Measurements from ENCODE around the gene CDH4.

The CDH4 gene

DNA sequence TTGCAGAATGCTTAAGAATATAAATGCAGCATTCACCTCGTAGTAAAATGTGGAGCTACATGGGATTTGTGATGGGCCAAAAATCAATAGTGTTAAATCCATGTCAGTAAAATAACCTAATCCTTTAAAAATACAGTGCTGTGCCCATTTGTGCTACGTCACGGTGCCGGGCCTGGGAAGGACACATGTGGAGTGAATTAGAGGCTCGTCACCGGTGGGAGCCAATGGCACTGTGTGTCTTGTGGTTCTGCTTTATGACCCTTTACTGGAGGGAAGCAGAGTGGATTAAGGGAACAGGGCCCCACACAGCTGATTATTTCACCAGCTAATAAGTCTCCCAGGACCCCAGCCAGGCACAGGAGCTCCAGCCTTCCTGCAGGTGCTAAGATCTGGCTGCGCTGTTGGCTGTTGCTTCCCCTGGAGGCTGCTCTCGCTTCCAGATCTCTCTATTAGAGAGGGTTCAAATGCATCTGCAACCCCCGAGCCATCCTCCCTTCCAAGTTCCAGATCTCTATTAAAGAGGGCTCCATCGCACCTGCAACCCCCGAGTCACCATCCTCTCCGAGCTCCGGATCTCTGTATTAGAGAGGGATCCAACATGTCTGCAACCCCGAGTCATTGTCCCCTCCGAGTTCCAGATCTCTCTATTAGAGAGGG is 405.8 kb downstream of the CDH4 start:
- in situ Hi-C loops (cut with HindIII; ENCODE audit: low sequenced_read_pairs), result no loop called here

GRCh38 chr20:61658563-61658962 is 406.5 kb downstream of the CDH4 start:
- in situ Hi-C loops (cut with HindIII; ENCODE audit: low sequenced_read_pairs), result no loop called here

DNA sequence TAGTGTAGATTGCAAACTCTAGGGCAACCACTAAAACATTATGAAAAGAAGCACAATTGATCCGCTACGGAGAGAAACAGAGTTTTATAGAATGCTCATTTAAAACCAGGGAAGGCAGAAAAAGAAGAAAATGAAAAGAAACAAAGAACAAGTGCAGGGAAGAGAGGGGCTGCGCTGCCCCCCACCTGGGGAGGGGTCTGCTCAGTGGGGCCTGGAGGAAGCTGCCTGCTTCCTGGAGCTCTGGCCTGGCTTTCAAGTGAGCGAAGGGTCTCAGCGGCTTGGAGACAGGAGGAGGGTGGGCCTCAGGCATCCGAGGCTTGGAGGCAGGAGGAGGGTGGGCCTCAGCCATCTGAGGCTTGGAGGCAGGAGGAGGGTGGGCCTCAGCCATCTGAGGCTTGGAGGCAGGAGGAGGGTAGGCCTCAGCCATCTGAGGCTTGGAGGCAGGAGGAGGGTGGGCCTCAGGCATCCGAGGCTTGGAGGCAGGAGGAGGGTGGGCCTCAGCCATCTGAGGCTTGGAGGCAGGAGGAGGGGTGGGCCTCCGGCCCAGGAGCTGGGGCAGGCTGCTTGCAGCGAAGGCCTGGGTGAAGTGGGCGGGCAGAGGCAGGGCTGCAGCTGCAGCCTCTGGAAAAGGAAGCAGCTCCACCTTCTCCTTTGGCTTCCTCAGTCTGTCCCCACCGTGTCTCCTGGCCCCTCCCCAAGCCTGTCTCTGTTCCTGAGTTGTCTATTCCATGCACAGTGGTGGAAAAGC is 407.4 kb downstream of the CDH4 start:
- in situ Hi-C loops (cut with HindIII; ENCODE audit: low sequenced_read_pairs), result no loop called here

DNA sequence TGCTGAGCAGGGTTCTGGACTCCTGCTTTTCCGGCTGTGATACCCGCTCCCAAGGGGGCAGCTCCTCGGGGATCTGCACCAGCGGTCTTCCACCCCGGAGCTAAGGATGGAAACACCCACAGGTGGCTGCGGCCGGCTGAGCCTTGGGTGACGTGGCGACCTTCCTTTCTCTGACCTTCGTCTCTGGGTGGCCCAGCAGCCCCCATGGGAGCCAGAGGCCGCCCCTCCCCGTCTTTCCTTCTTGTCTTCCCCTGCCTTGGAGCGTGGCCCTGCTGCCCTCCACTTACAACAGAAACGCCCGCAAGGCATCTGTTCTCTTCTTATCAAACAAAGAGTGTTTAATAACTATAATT is 407.9 kb downstream of the CDH4 start:
- in situ Hi-C loops (cut with HindIII; ENCODE audit: low sequenced_read_pairs), result no loop called here

- in situ Hi-C loops (cut with HindIII; ENCODE audit: low sequenced_read_pairs), result no loop called here
These were observed 408.5 kb downstream of the CDH4 start for GRCh38 chr20:61660559-61660958.

DNA sequence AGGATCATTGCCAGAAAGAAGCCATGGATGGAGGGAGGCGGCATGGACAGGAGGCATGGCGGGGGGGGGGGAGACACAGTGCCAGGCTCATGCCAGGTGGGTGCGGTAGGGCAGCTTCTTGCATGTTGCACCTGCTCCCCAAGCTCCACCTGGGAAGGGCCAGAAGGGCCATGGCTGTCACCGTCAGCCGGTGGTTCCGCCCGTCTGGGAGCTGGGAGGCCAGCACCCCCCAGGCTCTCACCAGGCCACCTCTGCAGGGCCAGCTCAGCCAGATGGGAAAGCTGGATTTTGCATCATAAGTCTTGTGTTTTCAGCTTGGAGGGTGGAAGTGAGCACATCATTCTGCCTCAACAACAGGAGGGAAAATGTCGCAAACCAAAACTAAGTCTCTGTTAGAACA is 409.0 kb downstream of the CDH4 start:
- in situ Hi-C loops (cut with HindIII; ENCODE audit: low sequenced_read_pairs), result no loop called here

- in situ Hi-C loops (cut with HindIII; ENCODE audit: low sequenced_read_pairs), result no loop called here
These were observed 409.5 kb downstream of the CDH4 start for GRCh38 chr20:61661583-61661982.

- in situ Hi-C loops (cut with HindIII; ENCODE audit: low sequenced_read_pairs), result no loop called here
These were observed 410.3 kb downstream of the CDH4 start for GRCh38 chr20:61662226-61662967.

DNA sequence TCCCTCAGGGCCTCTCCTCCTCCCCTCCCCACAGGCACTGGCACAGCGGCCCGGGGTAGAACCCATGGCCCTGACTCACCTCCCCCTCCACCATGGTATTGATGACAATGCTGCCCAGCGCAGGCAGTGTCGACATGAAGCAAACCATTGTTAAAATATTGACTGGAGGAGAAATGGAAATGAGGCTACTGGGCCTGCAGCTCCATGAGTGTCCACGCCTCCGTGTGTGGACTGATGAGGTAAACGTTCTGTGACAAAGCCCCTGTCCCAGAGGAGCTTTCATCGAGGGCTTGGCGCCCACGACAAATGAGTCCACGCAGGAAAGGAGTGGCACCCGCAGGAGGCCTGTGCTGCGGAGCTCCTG is 410.9 kb downstream of the CDH4 start:
- in situ Hi-C loops (cut with HindIII; ENCODE audit: low sequenced_read_pairs), result no loop called here

DNA sequence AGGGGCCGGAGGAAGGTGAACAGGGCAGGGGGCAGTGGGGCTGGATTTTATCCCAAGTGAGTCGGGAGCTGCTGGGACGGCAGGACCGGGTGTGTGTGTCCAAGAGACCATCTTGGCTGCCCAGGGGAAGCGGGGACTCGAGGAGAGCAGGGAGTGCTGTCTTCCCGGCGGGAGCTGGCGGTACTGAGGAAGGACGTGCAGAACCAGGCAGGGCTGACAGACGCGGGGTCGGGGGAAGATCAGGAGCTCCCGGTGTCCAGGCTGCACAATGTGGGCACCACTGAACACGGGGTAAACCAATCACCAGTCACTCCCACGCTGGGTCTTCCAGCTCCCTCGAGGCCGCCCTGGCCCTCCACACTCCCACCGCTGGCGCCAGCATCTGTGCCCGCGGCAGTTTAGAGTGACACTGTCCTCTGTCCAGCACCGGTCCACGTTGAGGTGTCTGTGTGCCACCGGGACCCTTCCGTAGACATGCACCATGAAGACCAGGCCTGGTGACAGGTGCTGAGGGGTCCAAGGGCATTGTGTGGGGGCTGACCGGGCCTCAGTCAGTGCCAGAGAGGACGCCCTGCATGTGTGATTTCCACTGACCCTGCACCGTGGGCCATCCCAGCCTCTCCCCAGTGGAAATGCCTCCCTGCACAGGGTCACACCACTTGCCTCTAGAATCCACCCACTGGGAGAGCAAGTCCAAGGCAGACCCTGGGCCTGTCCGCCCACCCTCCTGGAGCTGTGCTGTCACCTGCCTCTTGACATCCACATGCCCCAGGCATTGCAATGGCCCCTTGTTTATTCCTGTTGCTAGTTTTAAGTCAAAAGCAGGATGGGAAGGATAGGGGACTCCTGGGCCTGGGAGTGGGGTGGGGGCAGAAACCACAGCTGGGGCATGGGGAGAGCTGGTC is 411.7 kb downstream of the CDH4 start:
- in situ Hi-C loops (cut with HindIII; ENCODE audit: low sequenced_read_pairs), result no loop called here

DNA sequence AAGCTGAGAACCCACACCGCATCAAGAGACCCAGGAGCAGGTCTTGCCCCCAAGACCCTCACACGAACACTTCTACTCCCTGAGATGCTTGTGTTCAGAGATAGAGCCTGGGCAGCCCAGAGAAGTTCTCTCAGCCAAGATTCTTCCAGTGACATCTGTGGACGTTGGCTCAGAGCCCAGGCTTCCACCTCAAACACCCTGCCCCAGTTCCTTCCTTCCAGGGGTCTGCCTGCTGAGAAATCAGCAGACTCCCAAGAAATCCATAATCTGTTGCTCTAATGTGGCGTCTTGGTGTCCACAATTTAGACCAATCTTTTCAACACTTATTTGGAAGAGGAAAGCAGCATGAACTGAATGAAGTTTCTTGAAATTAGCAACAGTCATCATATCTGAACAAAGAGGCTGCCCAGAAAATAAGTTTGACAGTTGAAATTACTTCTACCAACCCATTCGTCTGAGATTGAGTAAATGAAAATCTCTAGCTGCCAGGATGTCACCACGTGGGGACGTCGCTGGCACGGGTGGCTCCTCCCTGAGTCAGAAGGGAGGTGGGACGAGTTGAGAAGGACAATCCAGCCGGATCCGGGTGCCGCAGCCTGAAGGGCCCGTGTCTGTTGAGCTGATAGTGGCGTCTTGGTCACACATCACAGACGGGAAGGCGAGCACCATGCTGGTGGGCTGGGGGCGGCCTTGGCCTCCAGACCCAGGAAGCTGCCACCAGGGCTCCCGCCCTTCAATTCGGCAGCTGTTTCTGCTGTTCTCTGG is 412.7 kb downstream of the CDH4 start:
- in situ Hi-C loops (cut with HindIII; ENCODE audit: low sequenced_read_pairs), result no loop called here

GRCh38 chr20:61665528-61666470 is 413.7 kb downstream of the CDH4 start:
- in situ Hi-C loops (cut with HindIII; ENCODE audit: low sequenced_read_pairs), result no loop called here

GRCh38 chr20:61666471-61666832 is 414.4 kb downstream of the CDH4 start:
- in situ Hi-C loops (cut with HindIII; ENCODE audit: low sequenced_read_pairs), result no loop called here

DNA sequence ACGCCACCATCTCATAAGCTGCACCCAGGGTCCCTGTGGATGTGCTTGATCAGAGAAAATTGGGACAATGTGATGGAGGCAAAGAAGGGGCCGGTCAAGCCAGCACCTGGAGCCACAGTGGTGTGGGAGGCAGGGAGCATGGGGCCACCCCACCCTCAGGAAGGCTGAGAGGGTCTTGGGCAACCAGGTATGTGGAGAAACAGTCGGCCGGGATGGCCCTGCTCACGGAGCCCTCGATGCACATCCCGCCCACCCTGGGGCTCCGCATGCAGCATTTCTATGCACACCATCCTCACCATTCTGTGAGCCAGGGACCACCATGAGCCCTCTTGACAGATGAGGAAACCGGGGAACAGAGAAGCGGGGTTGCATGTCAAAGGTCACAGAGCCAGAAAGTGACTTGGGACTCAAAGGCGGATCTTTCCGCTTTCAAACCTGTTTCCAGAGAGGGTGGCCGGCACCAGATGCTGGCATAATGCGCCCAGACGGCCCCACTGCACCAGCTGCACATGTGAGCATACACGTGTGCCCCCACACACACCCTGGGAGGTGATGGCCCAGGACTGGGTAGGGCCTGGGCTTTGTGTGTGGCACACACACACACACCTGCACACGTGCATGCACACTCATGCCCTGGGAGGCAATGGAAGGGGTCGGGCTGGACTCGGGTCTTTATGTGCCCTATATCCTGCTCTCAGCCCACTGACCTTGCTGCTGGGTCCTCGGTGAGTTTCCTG is 415.2 kb downstream of the CDH4 start:
- in situ Hi-C loops (cut with HindIII; ENCODE audit: low sequenced_read_pairs), result no loop called here

GRCh38 chr20:61668065-61668650 is 416.1 kb downstream of the CDH4 start:
- in situ Hi-C loops (cut with HindIII; ENCODE audit: low sequenced_read_pairs), result no loop called here

- in situ Hi-C loops (cut with HindIII; ENCODE audit: low sequenced_read_pairs), result no loop called here
These were observed 416.9 kb downstream of the CDH4 start for GRCh38 chr20:61668771-61669503.

DNA sequence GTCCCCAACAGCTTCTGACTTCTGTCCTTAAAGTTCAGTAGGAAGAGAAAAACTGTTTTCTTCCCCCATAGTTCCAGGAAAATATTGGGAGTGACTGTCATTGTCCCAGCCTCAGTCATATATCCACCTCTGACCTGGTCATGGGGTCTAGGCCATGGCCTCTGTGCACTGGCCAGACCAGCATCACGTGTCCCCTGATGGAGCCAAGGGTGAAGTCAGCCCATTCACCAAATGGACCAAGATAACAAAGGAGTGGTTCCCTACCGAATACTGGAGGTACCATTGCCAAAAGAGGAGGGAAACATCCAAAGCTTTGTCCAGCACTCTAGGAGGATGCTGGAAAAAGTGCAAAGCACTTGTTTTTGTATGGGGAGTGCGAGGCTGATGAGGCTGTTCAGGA is 418.2 kb downstream of the CDH4 start:
- in situ Hi-C loops (cut with HindIII; ENCODE audit: low sequenced_read_pairs), result no loop called here

- in situ Hi-C loops (cut with HindIII; ENCODE audit: low sequenced_read_pairs), result no loop called here
These were observed 419.5 kb downstream of the CDH4 start for GRCh38 chr20:61671559-61671958.
